Astrocyte of the spinal cord (primary cell): Measurements from ENCODE around the gene DEFB126.
"Not testable (repeated sequence)": the region's sequence is repeated elsewhere in the genome, so short reads cannot be mapped to it uniquely, and the experiment has no call there.

Experiments used
- DNase-seq: peaks from one replicate; pipeline ENCODE4 v3.0.0; 2011; ENCODE audit warnings: low read depth, low spot score
- H3K4me3 ChIP-seq: 2 replicates; pipeline ENCODE4 v1.5.1; 2011; ENCODE audit warnings: low read depth, mild to moderate bottlenecking, low read length, moderate library complexity
- CTCF ChIP-seq: IDR thresholded peaks from 2 replicates; pipeline ENCODE4 v1.5.1; 2012; ENCODE audit warnings: low read depth, mild to moderate bottlenecking, low read length, inconsistent platforms
- in situ Hi-C: cut with HindIII; loops from 2 replicates; pipeline ENCODE4 v1.10.0; 2017; ENCODE audit warnings: low sequenced_read_pairs

Gene DEFB126

GRCh38 chr20:117518-117917 lies 24.9 kb upstream of the DEFB126 start:
- in situ Hi-C loops, result no loop called here

GRCh38 chr20:129786-130323 lies 12.5 kb upstream of the DEFB126 start:
- DNase-seq, H3K4me3 ChIP-seq, in situ Hi-C loops: not testable (repeated sequence)

More at GRCh38 chr20:117518-117917, 24.9 kb upstream of the DEFB126 start:
- TF ChIP-seq CTCF, result no peak
- no peak for DNase-seq
- H3K4me3 ChIP-seq, result no peak overlapping the region

GRCh38 chr20:137668-138490 lies 4.5 kb upstream of the DEFB126 start:
- H3K4me3 ChIP-seq, result no peak overlapping the region
- DNase-seq, result no peak
- in situ Hi-C loops, result no loop called here
- TF ChIP-seq CTCF, result no peak

- in situ Hi-C loops, result no loop called here
- no peak for DNase-seq
- H3K4me3 ChIP-seq, result no peak overlapping the region
- TF ChIP-seq CTCF, result no peak
Measured at GRCh38 chr20:145877-146276, 3.5 kb downstream of the DEFB126 start.

- H3K4me3 ChIP-seq, result no peak overlapping the region
- in situ Hi-C loops, result no loop called here
- no peak for DNase-seq
- no peak for TF ChIP-seq CTCF
Measured at GRCh38 chr20:152131-152530, 9.7 kb downstream of the DEFB126 start.

GRCh38 chr20:157154-157553 lies 14.8 kb downstream of the DEFB126 start, which contains the start of gene DEFB127:
TSS of gene DEFB127 (plus strand) at chr20:157454. CDS start at chr20:157545, 91 bp downstream.
- H3K4me3 ChIP-seq, result no peak within 1 kb of the TSS
- no peak for DNase-seq
- no peak for TF ChIP-seq CTCF
- in situ Hi-C loops, result no loop called here

GRCh38 chr20:164618-165017 lies 22.2 kb downstream of the DEFB126 start:
- no peak for DNase-seq
- in situ Hi-C loops, result no loop called here
- H3K4me3 ChIP-seq, result no peak overlapping the region
- no peak for TF ChIP-seq CTCF
